Renal pelvis (tissue), 4 donors: ENCODE data around the gene TGFB2. TPM values are rescaled to one million over a fixed set of nuclear protein-coding genes. Genes with fewer than 3 reads are reported as not detected.
A peak's percentile ranks its signal among the peaks of the same experiment; 100 is the strongest.

Source experiments
- DNase-seq: peaks from one replicate; pipeline ENCODE4 v3.0.0-alpha.2; 2013
- polyA plus RNA-seq, 3 donors: library from polyadenylated mRNA; unstranded; fragments of 120-200 nt; gene quantifications; one replicate each; pipeline ENCODE4 v1.2.1, GENCODE V29; 2013; ENCODE audit not compliant: insufficient read length in 3 of 3

The TGFB2 gene
- polyA plus RNA-seq, 3 donors, result 8.5 to 14.2 (median 11.5) TPM

- no peak for DNase-seq
Measured at GRCh38 chr1:218380125-218380977, 35.2 kb downstream of the TGFB2 start.

GRCh38 chr1:218382261-218382660 lies 37.1 kb downstream of the TGFB2 start:
- DNase-seq, result no peak

GRCh38 chr1:218383051-218383450 lies 37.9 kb downstream of the TGFB2 start:
- no peak for DNase-seq

GRCh38 chr1:218383681-218384080 lies 38.5 kb downstream of the TGFB2 start:
- no peak for DNase-seq

GRCh38 chr1:218384581-218384993 lies 39.5 kb downstream of the TGFB2 start:
- no peak for DNase-seq

- DNase-seq, result no peak
Measured at GRCh38 chr1:218388591-218388990, 43.5 kb downstream of the TGFB2 start.

- DNase-seq, result no peak
Measured at GRCh38 chr1:218390618-218391017, 45.5 kb downstream of the TGFB2 start.

GRCh38 chr1:218392780-218393179 lies 47.6 kb downstream of the TGFB2 start:
- no peak for DNase-seq

GRCh38 chr1:218394416-218394815 lies 49.3 kb downstream of the TGFB2 start:
- no peak for DNase-seq

GRCh38 chr1:218394989-218395388 lies 49.9 kb downstream of the TGFB2 start:
- no peak for DNase-seq

GRCh38 chr1:218395916-218396315 lies 50.8 kb downstream of the TGFB2 start:
- no peak for DNase-seq

- no peak for DNase-seq
Measured at GRCh38 chr1:218397752-218398339, 52.7 kb downstream of the TGFB2 start.

- no peak for DNase-seq
Measured at GRCh38 chr1:218400624-218401023, 55.5 kb downstream of the TGFB2 start.

GRCh38 chr1:218401441-218401997 lies 56.4 kb downstream of the TGFB2 start:
- DNase-seq, result no peak

GRCh38 chr1:218401998-218402785 lies 57.1 kb downstream of the TGFB2 start:
- peak; percentile 15 for DNase-seq

GRCh38 chr1:218402786-218403120 lies 57.6 kb downstream of the TGFB2 start:
- no peak for DNase-seq

GRCh38 chr1:218403300-218403699 lies 58.2 kb downstream of the TGFB2 start:
- DNase-seq, result no peak

GRCh38 chr1:218407630-218408029 lies 62.5 kb downstream of the TGFB2 start:
- DNase-seq, result no peak

GRCh38 chr1:218408135-218408534 lies 63.0 kb downstream of the TGFB2 start:
- no peak for DNase-seq

GRCh38 chr1:218408942-218409341 lies 63.8 kb downstream of the TGFB2 start:
- DNase-seq, result no peak

- no peak for DNase-seq
Measured at GRCh38 chr1:218409946-218410510, 64.9 kb downstream of the TGFB2 start.

GRCh38 chr1:218411101-218411500 lies 66.0 kb downstream of the TGFB2 start:
- no peak for DNase-seq
